GM19452 (cell line): ENCODE results near the gene RNASE13.
"Not testable (repeated sequence)": the region's sequence is repeated elsewhere in the genome, so short reads cannot be mapped to it uniquely, and the experiment has no call there.

Experiments used
- ATAC-seq: cut with Tn5 transposase; IDR thresholded peaks from one replicate; pipeline ENCODE4 v1.9.1; 2021; ENCODE audit not compliant: unreplicated experiment

Gene RNASE13

GRCh38 chr14:21042918-21043317 is 8.3 kb upstream of the RNASE13 start:
- ATAC-seq = no peak

GRCh38 chr14:21041676-21042433 is 7.2 kb upstream of the RNASE13 start, which contains the start of gene RNASE7:
Gene RNASE7 (plus strand): TSS chr14:21042362. CDS start chr14:21042993, 631 bp downstream.
- no peak for ATAC-seq

GRCh38 chr14:21040941-21041340 is 6.3 kb upstream of the RNASE13 start:
- ATAC-seq = not testable (repeated sequence)

GRCh38 chr14:21040370-21040925 is 5.8 kb upstream of the RNASE13 start:
- no peak for ATAC-seq

GRCh38 chr14:21039585-21040369 is 5.2 kb upstream of the RNASE13 start:
- no peak for ATAC-seq

- ATAC-seq = no peak
Measured at GRCh38 chr14:21038441-21039422, 4.1 kb upstream of the RNASE13 start.

GRCh38 chr14:21037156-21037555 is 2.5 kb upstream of the RNASE13 start:
- ATAC-seq = no peak

GRCh38 chr14:21036751-21037150 is 2.1 kb upstream of the RNASE13 start:
- no peak for ATAC-seq

- ATAC-seq = no peak
Measured at GRCh38 chr14:21033133-21033698, 1.4 kb downstream of the RNASE13 start.

GRCh38 chr14:21032326-21033132 is 2.1 kb downstream of the RNASE13 start:
- no peak for ATAC-seq

GRCh38 chr14:21030531-21030930 is 4.1 kb downstream of the RNASE13 start:
- no peak for ATAC-seq

- ATAC-seq = no peak
Measured at GRCh38 chr14:21029917-21030316, 4.7 kb downstream of the RNASE13 start, which contains the start of gene TPPP2. Gene TPPP2 (plus strand): TSS chr14:21030217. CDS start chr14:21030582, 365 bp downstream.

- ATAC-seq = no peak
Measured at GRCh38 chr14:21026988-21027315, 7.7 kb downstream of the RNASE13 start.

- no peak for ATAC-seq
Measured at GRCh38 chr14:21026274-21026987, 8.2 kb downstream of the RNASE13 start.

- ATAC-seq = no peak
Measured at GRCh38 chr14:21025371-21026273, 9.0 kb downstream of the RNASE13 start.

GRCh38 chr14:21024585-21025370 is 9.8 kb downstream of the RNASE13 start, which contains the start of gene NDRG2:
Gene NDRG2 (minus strand): TSS chr14:21025061. CDS start chr14:21023315, 1,746 bp downstream.
- ATAC-seq = no peak
